ENCODE data around the gene RTN4R. TPM values are rescaled to one million over a fixed set of nuclear protein-coding genes. Genes with fewer than 3 reads are reported as not detected.

RTN4R gene
- total and polyA plus RNA-seq, 8 donors: 3.7 to 10.9 (median 6.8) TPM

DNA sequence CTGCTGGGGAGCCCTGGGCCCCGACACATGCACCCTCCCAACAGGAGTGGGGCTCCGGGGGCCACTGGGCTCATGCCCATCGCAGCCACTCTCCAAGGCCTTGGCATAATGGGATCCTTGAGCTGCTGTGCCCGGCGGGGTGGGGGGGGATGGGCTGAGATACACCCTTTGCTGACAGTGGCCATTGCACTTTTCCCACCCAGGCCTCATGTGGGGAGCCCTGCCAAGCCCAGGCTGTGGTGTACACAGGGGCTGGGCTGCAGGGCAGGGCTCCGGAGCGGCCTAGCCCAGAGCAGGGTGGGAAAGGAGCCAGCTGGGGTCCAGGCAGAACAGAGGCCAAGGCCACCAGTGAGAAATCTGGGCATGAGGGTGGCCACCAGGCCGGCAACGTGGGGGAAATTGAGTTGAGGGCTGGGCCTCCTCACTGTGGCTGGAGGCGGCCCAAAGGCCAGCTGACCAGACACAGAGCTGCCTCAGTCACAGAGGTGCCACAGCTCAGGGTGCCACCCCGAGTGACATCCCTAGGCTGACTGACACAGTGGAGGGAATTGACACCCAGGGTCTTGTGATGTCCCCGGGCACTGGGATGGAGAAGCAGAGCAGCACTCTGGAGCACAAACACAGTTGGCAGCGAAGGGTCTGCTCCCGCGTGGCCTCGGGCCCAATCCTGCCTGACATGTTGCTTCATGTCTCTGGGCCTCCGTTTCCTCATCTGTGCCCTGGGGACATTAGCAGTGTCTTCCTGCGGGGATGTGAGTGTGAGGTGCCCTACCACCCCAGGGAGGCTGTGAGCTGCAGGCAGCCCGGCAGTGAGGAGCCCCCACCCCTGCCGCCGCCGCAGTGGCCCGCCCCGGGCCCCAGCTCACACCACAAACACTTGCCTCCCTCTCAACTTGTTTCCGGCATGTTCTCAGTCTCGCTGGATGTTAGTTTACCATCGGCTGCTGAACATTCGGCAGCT is 30.4 kb downstream of the RTN4R start:
- H3K4me3 ChIP-seq: no peak overlapping the region
- TF ChIP-seq, protein P1, sequence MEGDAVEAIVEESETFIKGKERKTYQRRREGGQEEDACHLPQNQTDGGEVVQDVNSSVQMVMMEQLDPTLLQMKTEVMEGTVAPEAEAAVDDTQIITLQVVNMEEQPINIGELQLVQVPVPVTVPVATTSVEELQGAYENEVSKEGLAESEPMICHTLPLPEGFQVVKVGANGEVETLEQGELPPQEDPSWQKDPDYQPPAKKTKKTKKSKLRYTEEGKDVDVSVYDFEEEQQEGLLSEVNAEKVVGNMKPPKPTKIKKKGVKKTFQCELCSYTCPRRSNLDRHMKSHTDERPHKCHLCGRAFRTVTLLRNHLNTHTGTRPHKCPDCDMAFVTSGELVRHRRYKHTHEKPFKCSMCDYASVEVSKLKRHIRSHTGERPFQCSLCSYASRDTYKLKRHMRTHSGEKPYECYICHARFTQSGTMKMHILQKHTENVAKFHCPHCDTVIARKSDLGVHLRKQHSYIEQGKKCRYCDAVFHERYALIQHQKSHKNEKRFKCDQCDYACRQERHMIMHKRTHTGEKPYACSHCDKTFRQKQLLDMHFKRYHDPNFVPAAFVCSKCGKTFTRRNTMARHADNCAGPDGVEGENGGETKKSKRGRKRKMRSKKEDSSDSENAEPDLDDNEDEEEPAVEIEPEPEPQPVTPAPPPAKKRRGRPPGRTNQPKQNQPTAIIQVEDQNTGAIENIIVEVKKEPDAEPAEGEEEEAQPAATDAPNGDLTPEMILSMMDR (IDR thresholded peaks at IDR 0.05): no peak
- no peak for DNase-seq
- intact Hi-C loops (cut with DNase I): no loop called here
- no peaks in the 10 kb centered on the region for H3K9me3 ChIP-seq
- H3K27me3 ChIP-seq: no peaks in the 10 kb centered on the region
- peaks cover 0 to 12% of the 10 kb centered on the region in 2 donors for H3K36me3 ChIP-seq
- ATAC-seq: peak; percentile 40
- peak overlapping the region in 1 of 2 donors; percentile 2 for H3K27ac ChIP-seq
- peaks cover 6 to 34% of the 10 kb centered on the region in 2 donors for H3K4me1 ChIP-seq

DNA sequence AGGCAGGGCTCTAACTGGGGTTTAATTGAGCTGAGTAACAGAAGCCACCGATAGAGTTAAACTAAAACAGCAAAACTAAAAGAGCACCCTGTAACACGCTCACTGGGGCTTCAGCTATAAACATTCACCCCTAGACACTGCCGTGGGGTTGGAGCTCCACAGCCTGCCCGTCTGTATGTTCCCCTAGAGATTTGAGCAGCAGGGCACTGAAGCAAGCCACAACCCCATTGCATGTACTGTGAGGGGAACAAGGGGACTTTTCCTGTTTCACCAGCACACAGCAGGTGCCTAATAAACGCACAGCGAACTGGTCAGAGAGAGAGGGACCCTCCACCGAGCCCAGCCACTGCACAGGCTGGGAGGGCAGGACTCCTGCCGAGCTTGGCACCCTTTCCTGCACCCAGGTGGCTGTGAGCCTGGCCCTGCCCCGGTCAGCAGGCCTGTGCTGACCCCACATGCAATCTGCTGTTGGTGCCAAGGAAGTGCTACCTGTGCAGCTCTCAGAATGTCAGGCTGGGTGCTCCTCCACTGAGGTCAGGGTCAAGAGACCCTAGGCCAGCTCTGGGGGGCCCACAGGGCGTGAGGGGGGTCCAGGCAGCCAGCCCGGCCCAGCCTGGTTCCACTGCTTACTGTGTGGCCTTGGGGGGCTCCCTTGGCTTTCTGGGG is 31.9 kb downstream of the RTN4R start:
- TF ChIP-seq, protein P1 (IDR thresholded peaks at IDR 0.05): no peak
- DNase-seq (no peak), ATAC-seq (no peak)
- Histone ChIP-seq H3K4me1 (peaks cover 6 to 31% of the 10 kb centered on the region in 2 donors), H3K4me3 (no peak overlapping the region), H3K27me3 (no peaks in the 10 kb centered on the region), H3K27ac (no peak overlapping the region), H3K36me3 (no peaks in the 10 kb centered on the region), H3K9me3 (no peaks in the 10 kb centered on the region)
- intact Hi-C loops (cut with DNase I): no loop called here

DNA sequence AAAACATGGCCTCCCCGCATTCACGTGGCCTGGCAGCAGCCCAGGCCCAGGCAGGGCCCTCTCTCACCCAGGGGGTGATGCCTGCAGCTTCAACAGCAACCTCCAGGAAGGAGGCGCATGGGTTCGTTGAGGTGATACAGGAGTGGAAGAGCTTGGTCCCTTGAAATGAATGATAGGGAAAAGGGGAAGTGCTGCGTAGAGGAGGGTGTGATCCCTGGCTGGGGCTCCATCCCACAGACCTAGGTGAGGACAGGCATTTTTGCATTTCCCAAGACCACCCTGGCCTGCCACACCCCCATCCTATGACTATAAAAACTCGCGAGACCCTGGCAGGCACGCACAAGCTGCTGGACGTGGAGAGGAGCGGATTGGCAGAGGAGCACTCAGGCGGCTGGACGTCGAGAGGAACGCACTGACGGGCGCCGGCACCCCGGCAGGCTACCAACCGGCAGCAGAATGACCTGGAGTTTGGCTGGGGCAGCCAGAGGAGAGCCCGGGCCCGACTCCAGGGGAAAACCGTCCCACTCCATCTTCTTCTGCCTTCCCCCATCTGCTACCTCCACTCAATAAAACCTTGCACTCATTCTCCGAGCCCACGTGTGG is 32.6 kb downstream of the RTN4R start:
- H3K4me1 ChIP-seq: peaks cover 6 to 27% of the 10 kb centered on the region in 2 donors
- H3K9me3 ChIP-seq: no peaks in the 10 kb centered on the region
- no peaks in the 10 kb centered on the region for H3K27me3 ChIP-seq
- TF ChIP-seq, protein P1 (IDR thresholded peaks at IDR 0.05): no peak
- ATAC-seq: no peak
- no peak overlapping the region for H3K4me3 ChIP-seq
- H3K36me3 ChIP-seq: no peaks in the 10 kb centered on the region
- intact Hi-C loops (cut with DNase I): no loop called here
- no peak for DNase-seq
- no peak overlapping the region for H3K27ac ChIP-seq

DNA sequence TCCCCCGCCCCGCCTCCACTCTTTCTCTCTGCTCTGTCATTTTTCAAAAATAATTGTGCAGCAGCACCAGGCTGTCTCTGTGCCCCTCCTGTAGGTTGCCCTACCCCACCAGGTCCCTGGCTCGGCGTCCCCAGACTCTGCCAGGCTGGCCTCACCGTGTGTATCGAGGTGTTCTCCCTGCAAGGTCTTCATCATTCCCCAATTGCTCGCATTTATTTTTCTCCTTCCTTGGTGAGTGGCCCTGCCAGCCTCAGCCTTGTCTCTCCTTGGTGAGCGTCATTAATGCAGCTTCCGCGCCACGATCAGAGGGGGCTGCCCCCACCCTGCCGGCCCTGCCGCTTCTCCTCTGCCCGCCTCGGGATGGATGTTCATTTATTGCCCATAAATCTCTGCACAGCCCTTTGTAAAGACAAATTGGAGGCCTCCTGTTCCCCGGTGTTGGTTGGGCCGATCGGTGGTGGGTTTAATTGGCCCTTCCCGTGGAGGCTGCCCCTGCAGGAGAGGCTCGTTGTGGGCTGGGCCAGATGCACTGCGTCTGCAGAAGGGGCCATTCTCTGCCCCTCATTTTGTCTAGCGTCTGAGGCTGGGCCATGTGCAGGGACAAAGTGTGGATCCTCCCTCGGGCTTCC is 33.2 kb downstream of the RTN4R start:
- TF ChIP-seq, protein P1 (IDR thresholded peaks at IDR 0.05): no peak
- Histone ChIP-seq H3K4me1 (peaks cover 10 to 21% of the 10 kb centered on the region in 2 donors), H3K27ac (no peak overlapping the region), H3K9me3 (no peaks in the 10 kb centered on the region), H3K27me3 (no peaks in the 10 kb centered on the region), H3K36me3 (no peaks in the 10 kb centered on the region), H3K4me3 (no peak overlapping the region)
- DNase-seq (no peak), ATAC-seq (no peak)
- intact Hi-C loops (cut with DNase I): no loop called here

All from left lung (tissue), 10 donors.